T follicular helper cell (primary cell): ENCODE data around the gene BCAS3.

ENCODE experiments used
- DNase-seq: peaks from one replicate; pipeline ENCODE4 v3.0.0-alpha.2; 2020; ENCODE audit warnings: low read depth

BCAS3 gene

GRCh38 chr17:61064087-61064951, 386.7 kb downstream of the BCAS3 start:
- DNase-seq: no peak

GRCh38 chr17:61065263-61065773, 387.7 kb downstream of the BCAS3 start:
- DNase-seq: no peak

GRCh38 chr17:61066062-61066461, 388.4 kb downstream of the BCAS3 start:
- DNase-seq: no peak

- DNase-seq: no peak
These were observed 393.0 kb downstream of the BCAS3 start for GRCh38 chr17:61070649-61071048.

- DNase-seq: no peak
These were observed 395.0 kb downstream of the BCAS3 start for GRCh38 chr17:61072648-61073047.

- no peak for DNase-seq
These were observed 395.5 kb downstream of the BCAS3 start for GRCh38 chr17:61073131-61073530.

GRCh38 chr17:61073799-61074513, 396.3 kb downstream of the BCAS3 start:
- DNase-seq: no peak

- no peak for DNase-seq
These were observed 398.3 kb downstream of the BCAS3 start for GRCh38 chr17:61075988-61076387.

- no peak for DNase-seq
These were observed 399.0 kb downstream of the BCAS3 start for GRCh38 chr17:61076621-61077031.

GRCh38 chr17:61081959-61082358, 404.3 kb downstream of the BCAS3 start:
- DNase-seq: no peak

- no peak for DNase-seq
These were observed 406.6 kb downstream of the BCAS3 start for GRCh38 chr17:61084260-61084659.

- no peak for DNase-seq
These were observed 409.4 kb downstream of the BCAS3 start for GRCh38 chr17:61087024-61087423.

- DNase-seq: no peak
These were observed 410.9 kb downstream of the BCAS3 start for GRCh38 chr17:61088556-61088955.

GRCh38 chr17:61091096-61091495, 413.4 kb downstream of the BCAS3 start:
- no peak for DNase-seq

GRCh38 chr17:61097781-61098180, 420.1 kb downstream of the BCAS3 start:
- no peak for DNase-seq

- DNase-seq: no peak
These were observed 428.7 kb downstream of the BCAS3 start for GRCh38 chr17:61106354-61106753.

- DNase-seq: no peak
These were observed 438.9 kb downstream of the BCAS3 start for GRCh38 chr17:61116577-61116976.

GRCh38 chr17:61117983-61118382, 440.3 kb downstream of the BCAS3 start:
- no peak for DNase-seq

GRCh38 chr17:61118871-61119270, 441.2 kb downstream of the BCAS3 start:
- DNase-seq: no peak

GRCh38 chr17:61122326-61122913, 444.8 kb downstream of the BCAS3 start:
- no peak for DNase-seq

GRCh38 chr17:61124562-61124961, 446.9 kb downstream of the BCAS3 start:
- no peak for DNase-seq

GRCh38 chr17:61126473-61127249, 449.0 kb downstream of the BCAS3 start:
- DNase-seq: no peak
